Measurements from ENCODE around the gene PAK1.

PAK1 gene

GRCh38 chr11:77374611-77375031 lies 99.3 kb downstream of the PAK1 start:
- Mint-ChIP-seq H3K36me3 (peaks cover 42% of the 10 kb centered on the region), H3K4me1 (peaks cover 2% of the 10 kb centered on the region), H3K4me3 (no peak overlapping the region), H3K27me3 (no peaks in the 10 kb centered on the region), H3K27ac (no peak overlapping the region), H3K9me3 (no peaks in the 10 kb centered on the region)
- CTCF ChIA-PET = no interaction called here
- DNase-seq = no peak

- Mint-ChIP-seq H3K27ac (no peak overlapping the region), H3K9me3 (no peaks in the 10 kb centered on the region), H3K4me1 (peaks cover 2% of the 10 kb centered on the region), H3K36me3 (peaks cover 38% of the 10 kb centered on the region), H3K4me3 (no peak overlapping the region), H3K27me3 (no peaks in the 10 kb centered on the region)
- DNase-seq = no peak
- CTCF ChIA-PET = interaction anchor here (0.8 kb wide), 1 partner anchor 175 kb away, joined by 3 read pairs; no protein-coding TSS in a partner anchor
Measured at GRCh38 chr11:77374108-77374507, 99.8 kb downstream of the PAK1 start.

- no peak overlapping the region for H3K27ac Mint-ChIP-seq
- no peaks in the 10 kb centered on the region for H3K27me3 Mint-ChIP-seq
- no peak for DNase-seq
- peaks cover 35% of the 10 kb centered on the region for H3K36me3 Mint-ChIP-seq
- CTCF ChIA-PET = no interaction called here
- no peaks in the 10 kb centered on the region for H3K9me3 Mint-ChIP-seq
- no peak overlapping the region for H3K4me3 Mint-ChIP-seq
- peaks cover 2% of the 10 kb centered on the region for H3K4me1 Mint-ChIP-seq
Measured at GRCh38 chr11:77372726-77373125, 101.2 kb downstream of the PAK1 start.

GRCh38 chr11:77371646-77372045 lies 102.2 kb downstream of the PAK1 start:
- H3K27ac Mint-ChIP-seq = no peak overlapping the region
- H3K27me3 Mint-ChIP-seq = no peaks in the 10 kb centered on the region
- peaks cover 2% of the 10 kb centered on the region for H3K4me1 Mint-ChIP-seq
- DNase-seq = no peak
- H3K36me3 Mint-ChIP-seq = peaks cover 36% of the 10 kb centered on the region
- H3K9me3 Mint-ChIP-seq = no peaks in the 10 kb centered on the region
- CTCF ChIA-PET = interaction anchor here (1.1 to 1.2 kb wide), 2 partner anchors 40 to 177 kb away, joined by 3 read pairs; no protein-coding TSS in a partner anchor
- H3K4me3 Mint-ChIP-seq = no peak overlapping the region

GRCh38 chr11:77370217-77370616 lies 103.7 kb downstream of the PAK1 start:
- H3K27me3 Mint-ChIP-seq = no peaks in the 10 kb centered on the region
- H3K27ac Mint-ChIP-seq = no peak overlapping the region
- DNase-seq = no peak
- H3K9me3 Mint-ChIP-seq = peaks cover 2% of the 10 kb centered on the region
- H3K4me3 Mint-ChIP-seq = no peak overlapping the region
- H3K4me1 Mint-ChIP-seq = peaks cover 2% of the 10 kb centered on the region
- peaks cover 39% of the 10 kb centered on the region for H3K36me3 Mint-ChIP-seq
- CTCF ChIA-PET = interaction anchor here (1.2 to 1.3 kb wide), 2 partner anchors 13 to 179 kb away, joined by 3 to 4 read pairs; no protein-coding TSS in a partner anchor

GRCh38 chr11:77361184-77361583 lies 112.7 kb downstream of the PAK1 start:
- no peaks in the 10 kb centered on the region for H3K27me3 Mint-ChIP-seq
- CTCF ChIA-PET = no interaction called here
- no peak overlapping the region for H3K27ac Mint-ChIP-seq
- H3K4me3 Mint-ChIP-seq = no peak overlapping the region
- peaks cover 4% of the 10 kb centered on the region for H3K9me3 Mint-ChIP-seq
- no peak for DNase-seq
- no peaks in the 10 kb centered on the region for H3K4me1 Mint-ChIP-seq
- H3K36me3 Mint-ChIP-seq = peaks cover 42% of the 10 kb centered on the region

- DNase-seq = no peak
- CTCF ChIA-PET = no interaction called here
- Mint-ChIP-seq H3K4me3 (no peak overlapping the region), H3K4me1 (no peaks in the 10 kb centered on the region), H3K27me3 (no peaks in the 10 kb centered on the region), H3K27ac (no peak overlapping the region), H3K9me3 (no peaks in the 10 kb centered on the region), H3K36me3 (peaks cover 37% of the 10 kb centered on the region)
Measured at GRCh38 chr11:77359481-77359880, 114.4 kb downstream of the PAK1 start.

- H3K27ac Mint-ChIP-seq = no peak overlapping the region
- H3K27me3 Mint-ChIP-seq = no peaks in the 10 kb centered on the region
- no peak overlapping the region for H3K4me3 Mint-ChIP-seq
- no peak for DNase-seq
- no peaks in the 10 kb centered on the region for H3K4me1 Mint-ChIP-seq
- CTCF ChIA-PET = no interaction called here
- H3K9me3 Mint-ChIP-seq = no peaks in the 10 kb centered on the region
- H3K36me3 Mint-ChIP-seq = peaks cover 24% of the 10 kb centered on the region
Measured at GRCh38 chr11:77353131-77353530, 120.8 kb downstream of the PAK1 start.

- no peak for DNase-seq
- no peak overlapping the region for H3K27ac Mint-ChIP-seq
- CTCF ChIA-PET = no interaction called here
- no peaks in the 10 kb centered on the region for H3K27me3 Mint-ChIP-seq
- peaks cover 20% of the 10 kb centered on the region for H3K36me3 Mint-ChIP-seq
- no peak overlapping the region for H3K4me3 Mint-ChIP-seq
- no peaks in the 10 kb centered on the region for H3K9me3 Mint-ChIP-seq
- H3K4me1 Mint-ChIP-seq = no peaks in the 10 kb centered on the region
Measured at GRCh38 chr11:77351281-77351886, 122.5 kb downstream of the PAK1 start.

GRCh38 chr11:77347948-77348347 lies 125.9 kb downstream of the PAK1 start:
- H3K27me3 Mint-ChIP-seq = no peaks in the 10 kb centered on the region
- H3K36me3 Mint-ChIP-seq = peaks cover 32% of the 10 kb centered on the region
- no peaks in the 10 kb centered on the region for H3K4me1 Mint-ChIP-seq

GRCh38 chr11:77346906-77347603 lies 126.8 kb downstream of the PAK1 start:
- H3K4me3 Mint-ChIP-seq = no peak overlapping the region
- no peaks in the 10 kb centered on the region for H3K9me3 Mint-ChIP-seq
- no peaks in the 10 kb centered on the region for H3K4me1 Mint-ChIP-seq
- CTCF ChIA-PET = no interaction called here
- no peak overlapping the region for H3K27ac Mint-ChIP-seq
- no peak for DNase-seq
- peaks cover 36% of the 10 kb centered on the region for H3K36me3 Mint-ChIP-seq
- no peaks in the 10 kb centered on the region for H3K27me3 Mint-ChIP-seq

More at GRCh38 chr11:77347948-77348347, 125.9 kb downstream of the PAK1 start:
- CTCF ChIA-PET = no interaction called here
- DNase-seq = no peak
- H3K4me3 Mint-ChIP-seq = no peak overlapping the region
- H3K27ac Mint-ChIP-seq = no peak overlapping the region
- no peaks in the 10 kb centered on the region for H3K9me3 Mint-ChIP-seq

- no peaks in the 10 kb centered on the region for H3K4me1 Mint-ChIP-seq
- DNase-seq = no peak
- no peaks in the 10 kb centered on the region for H3K27me3 Mint-ChIP-seq
- peaks cover 45% of the 10 kb centered on the region for H3K36me3 Mint-ChIP-seq
- H3K9me3 Mint-ChIP-seq = no peaks in the 10 kb centered on the region
- CTCF ChIA-PET = no interaction called here
- H3K27ac Mint-ChIP-seq = no peak overlapping the region
- H3K4me3 Mint-ChIP-seq = no peak overlapping the region
Measured at GRCh38 chr11:77345621-77346020, 128.3 kb downstream of the PAK1 start.

GRCh38 chr11:77340501-77340900 lies 133.4 kb downstream of the PAK1 start:
- DNase-seq = no peak
- peaks cover 53% of the 10 kb centered on the region for H3K36me3 Mint-ChIP-seq
- H3K27me3 Mint-ChIP-seq = no peaks in the 10 kb centered on the region
- H3K4me3 Mint-ChIP-seq = no peak overlapping the region
- no peaks in the 10 kb centered on the region for H3K4me1 Mint-ChIP-seq
- no peaks in the 10 kb centered on the region for H3K9me3 Mint-ChIP-seq
- CTCF ChIA-PET = interaction anchor here (0.6 kb wide), 1 partner anchor 40 kb away, joined by 3 read pairs; no protein-coding TSS in a partner anchor
- H3K27ac Mint-ChIP-seq = no peak overlapping the region

GRCh38 chr11:77332259-77332658 lies 141.6 kb downstream of the PAK1 start:
- H3K27me3 Mint-ChIP-seq = no peaks in the 10 kb centered on the region
- CTCF ChIA-PET = no interaction called here
- no peak for DNase-seq
- H3K4me1 Mint-ChIP-seq = no peaks in the 10 kb centered on the region
- H3K4me3 Mint-ChIP-seq = no peak overlapping the region
- peaks cover 54% of the 10 kb centered on the region for H3K36me3 Mint-ChIP-seq
- H3K9me3 Mint-ChIP-seq = peaks cover 9% of the 10 kb centered on the region
- peak overlapping the region; percentile 80 for H3K27ac Mint-ChIP-seq

GRCh38 chr11:77325159-77325558 lies 148.7 kb downstream of the PAK1 start:
- no peak for DNase-seq
- CTCF ChIA-PET = no interaction called here
- Mint-ChIP-seq H3K27ac (no peak overlapping the region), H3K9me3 (peaks cover 3% of the 10 kb centered on the region), H3K4me3 (no peak overlapping the region), H3K27me3 (no peaks in the 10 kb centered on the region), H3K36me3 (peaks cover 52% of the 10 kb centered on the region), H3K4me1 (no peaks in the 10 kb centered on the region)
